C1 segment of cervical spinal cord (tissue), 14 donors: ENCODE results near the gene ANXA2R.
"Not testable (repeated sequence)": the region's sequence is repeated elsewhere in the genome, so short reads cannot be mapped to it uniquely, and the experiment has no call there.

Experiments used
- DNase-seq, 14 donors: peaks; one replicate each; lab custom pipeline; 2025; lab: John Stamatoyannopoulos, UW

Gene ANXA2R

DNA sequence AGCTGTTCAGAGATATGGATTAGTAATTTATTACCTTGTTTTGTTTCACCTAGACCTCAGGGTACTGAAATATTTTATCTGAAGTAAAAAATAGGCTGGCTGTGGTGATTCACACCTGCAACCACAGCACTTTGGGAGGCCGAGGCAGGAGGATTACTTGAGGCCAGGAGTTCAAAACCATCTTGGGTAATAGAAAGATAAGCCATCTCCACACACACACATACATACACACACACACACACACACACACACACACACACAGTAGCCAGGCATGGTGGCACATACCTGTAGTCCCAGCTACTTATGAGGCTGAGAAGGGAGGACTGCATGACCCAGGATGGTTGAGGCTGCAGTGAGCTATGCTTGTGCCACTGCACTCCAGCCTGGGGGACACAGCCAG, 3.7 kb downstream of the ANXA2R start:
- no peak for DNase-seq

DNA sequence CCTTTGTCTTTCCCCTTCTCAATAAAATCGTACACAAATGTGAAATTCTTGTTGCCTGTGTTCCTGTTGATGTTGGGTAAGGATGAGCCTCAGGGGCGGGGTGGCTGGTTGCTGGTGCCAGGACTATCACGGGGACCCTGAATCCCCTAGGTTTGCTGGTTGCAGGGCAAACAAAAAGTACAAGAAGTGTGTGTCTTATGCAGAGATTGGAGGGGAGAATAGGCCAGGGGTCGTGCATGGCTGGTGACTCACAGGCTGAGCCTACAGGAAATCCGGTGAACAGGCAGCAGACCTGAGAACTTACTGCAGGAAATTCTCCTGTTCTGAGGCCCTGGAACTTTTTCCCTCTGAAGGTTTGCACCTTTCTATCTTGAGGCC, 5.5 kb downstream of the ANXA2R start:
- DNase-seq = no peak

DNA sequence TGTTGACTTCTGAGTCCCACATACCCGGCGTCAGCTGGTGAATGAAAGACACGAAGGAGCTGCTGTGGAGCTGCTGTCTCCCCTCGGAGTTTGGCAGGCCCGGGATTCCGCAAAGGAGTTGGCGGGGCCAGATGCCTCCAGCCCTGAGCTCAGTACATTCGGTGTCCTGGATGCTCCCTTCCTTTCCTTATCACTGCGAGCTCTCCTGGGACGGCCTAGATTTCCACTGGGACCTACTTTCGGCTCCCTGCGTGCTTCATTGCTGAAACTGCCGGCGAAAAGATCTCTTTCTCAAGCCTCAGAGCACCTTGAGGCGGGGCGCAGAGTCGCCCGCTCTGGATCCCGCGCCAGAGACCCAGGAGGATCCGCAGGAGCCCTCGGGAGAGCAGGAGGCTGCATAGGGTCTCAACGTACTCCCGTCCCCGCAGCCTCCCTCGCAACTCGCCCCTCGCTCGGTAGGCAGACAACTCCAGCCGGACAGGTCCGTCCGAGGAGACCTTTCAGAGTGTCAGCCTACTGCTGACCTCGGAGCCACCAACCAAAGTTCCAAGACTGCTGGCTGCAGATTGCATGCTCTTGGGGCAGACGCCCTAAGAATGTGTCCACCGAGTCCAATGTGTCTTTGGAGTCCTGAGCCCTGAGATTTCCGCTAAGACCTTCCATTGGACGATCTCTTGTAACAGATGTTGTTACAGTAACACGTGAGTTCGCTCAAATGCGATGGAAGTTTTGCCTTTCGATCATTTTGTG, 6.1 kb downstream of the ANXA2R start:
- no peak for DNase-seq

DNA sequence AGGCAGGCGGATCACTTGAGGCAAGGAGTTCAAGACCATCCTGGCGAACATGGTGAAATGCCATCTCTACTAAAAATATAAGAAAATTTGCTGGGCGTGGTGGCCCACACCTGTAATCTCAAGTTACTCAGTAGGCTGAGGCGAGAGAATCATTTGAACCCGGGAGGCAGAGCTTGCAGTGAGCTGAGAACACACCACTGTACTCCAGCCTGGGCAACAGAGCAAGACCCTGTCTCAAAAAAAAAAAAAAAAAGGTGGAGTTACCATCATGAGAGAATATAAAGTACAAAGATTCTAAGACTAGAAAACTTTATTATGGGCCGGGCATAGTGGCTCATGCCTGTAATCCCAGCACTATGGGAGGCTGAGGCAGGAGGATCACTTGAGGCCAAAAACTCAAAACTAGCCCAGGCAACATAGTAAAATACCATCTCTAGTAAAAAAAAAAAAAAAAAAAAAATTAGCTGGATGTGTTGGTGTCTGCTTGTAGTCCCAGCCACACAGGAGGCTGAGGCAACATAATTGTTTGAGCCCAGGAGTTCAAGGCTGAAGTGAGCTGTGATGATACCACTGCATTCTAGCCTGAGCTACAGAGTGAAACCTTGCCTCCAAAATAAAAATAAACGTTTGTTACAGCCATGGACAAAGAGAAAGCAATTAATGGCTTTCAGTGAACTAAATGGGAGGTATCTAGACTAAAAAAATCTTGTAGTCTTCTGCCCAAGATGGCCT, 12.9 kb downstream of the ANXA2R start:
- no peak for DNase-seq

DNA sequence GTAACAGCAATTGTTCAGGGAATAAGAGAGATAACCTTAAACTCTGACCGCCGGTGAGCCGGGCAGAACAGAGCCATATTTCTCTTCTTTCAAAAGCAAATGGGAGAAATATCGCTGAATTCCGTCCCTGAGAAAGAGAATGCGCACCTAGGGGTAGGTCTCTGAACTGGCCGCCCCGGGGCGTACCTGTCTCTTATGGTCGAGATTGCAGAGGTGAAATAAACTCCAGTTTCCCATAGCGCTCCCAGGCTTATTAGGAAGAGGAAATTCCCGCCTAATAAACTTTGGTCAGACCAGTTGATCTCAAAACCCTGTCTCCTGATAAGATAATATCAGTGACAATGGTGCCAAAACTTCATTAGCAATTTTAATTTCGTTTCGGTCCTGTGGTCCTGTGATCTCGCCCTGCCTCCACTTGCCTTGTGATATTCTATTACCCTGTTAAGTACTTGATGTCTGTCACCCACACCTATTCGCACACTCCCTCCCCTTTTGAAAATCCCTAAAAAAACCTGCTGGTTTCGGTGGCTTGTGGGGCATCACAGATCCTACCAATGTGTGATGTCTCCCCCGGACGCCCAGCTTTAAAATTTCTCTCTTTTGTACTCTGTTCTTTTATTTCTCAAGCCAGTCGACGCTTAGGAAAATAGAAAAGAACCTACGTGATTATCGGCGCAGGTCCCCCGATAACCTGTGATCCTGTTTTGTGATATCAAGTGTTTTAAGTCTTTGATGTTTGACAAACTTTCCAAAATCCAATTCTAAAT, 14.8 kb downstream of the ANXA2R start:
- DNase-seq = not testable (repeated sequence)

DNA sequence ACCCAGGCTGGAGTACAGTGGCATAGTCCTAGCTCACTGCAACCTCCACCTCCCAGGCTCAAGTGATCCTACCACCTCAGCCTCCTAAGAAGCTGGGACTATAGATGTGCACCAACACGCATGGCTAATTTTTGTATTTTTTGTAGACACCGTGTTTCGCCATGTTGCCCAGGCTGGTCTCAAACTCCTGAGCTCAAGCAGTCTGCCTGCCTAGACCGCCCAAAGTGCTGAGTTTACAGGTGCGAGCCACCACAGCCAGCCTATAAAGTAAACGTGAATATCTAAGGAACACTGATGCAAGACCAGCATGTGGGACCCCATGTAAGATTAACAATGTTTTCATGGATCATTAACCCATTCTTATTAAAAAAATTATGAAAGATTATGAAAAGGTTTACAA, 15.9 kb downstream of the ANXA2R start:
- no peak for DNase-seq

DNA sequence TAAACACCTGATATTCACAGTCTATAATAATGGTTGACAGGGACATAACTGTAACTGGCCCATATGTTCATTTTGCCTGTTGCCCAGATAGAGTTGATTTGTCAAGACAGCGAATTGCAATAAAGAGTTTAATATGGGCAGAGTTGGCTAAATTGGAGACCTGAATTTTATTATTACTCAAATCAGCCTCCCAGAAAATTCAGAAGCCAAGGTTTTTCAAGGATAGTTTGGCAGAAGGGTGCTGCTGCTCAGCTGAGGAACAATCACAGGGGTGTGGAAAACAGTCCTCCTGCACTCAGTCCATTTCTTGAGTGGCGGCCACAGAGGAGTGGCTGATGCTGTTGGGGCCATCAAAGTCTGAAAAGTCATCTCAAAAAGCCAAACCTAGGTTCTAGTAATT, 19.0 kb downstream of the ANXA2R start:
- DNase-seq = no peak

DNA sequence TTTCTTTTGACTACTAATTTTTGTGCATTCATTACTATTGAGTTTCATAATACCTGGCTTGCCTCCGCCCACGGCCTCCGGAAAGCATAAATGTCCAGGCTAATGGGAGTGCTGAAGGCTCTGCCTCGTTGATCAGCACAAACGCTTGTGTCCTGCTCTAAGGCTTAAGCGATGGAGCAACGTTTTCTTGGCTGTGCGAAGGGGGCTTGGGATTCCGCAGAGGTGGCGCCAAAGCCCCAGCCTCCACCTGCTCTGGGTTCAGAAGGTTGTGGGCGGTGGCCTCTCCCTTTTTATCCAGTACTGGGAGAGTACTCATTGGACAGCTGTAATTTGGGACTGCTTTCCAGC, 19.7 kb downstream of the ANXA2R start:
- DNase-seq = no peak

DNA sequence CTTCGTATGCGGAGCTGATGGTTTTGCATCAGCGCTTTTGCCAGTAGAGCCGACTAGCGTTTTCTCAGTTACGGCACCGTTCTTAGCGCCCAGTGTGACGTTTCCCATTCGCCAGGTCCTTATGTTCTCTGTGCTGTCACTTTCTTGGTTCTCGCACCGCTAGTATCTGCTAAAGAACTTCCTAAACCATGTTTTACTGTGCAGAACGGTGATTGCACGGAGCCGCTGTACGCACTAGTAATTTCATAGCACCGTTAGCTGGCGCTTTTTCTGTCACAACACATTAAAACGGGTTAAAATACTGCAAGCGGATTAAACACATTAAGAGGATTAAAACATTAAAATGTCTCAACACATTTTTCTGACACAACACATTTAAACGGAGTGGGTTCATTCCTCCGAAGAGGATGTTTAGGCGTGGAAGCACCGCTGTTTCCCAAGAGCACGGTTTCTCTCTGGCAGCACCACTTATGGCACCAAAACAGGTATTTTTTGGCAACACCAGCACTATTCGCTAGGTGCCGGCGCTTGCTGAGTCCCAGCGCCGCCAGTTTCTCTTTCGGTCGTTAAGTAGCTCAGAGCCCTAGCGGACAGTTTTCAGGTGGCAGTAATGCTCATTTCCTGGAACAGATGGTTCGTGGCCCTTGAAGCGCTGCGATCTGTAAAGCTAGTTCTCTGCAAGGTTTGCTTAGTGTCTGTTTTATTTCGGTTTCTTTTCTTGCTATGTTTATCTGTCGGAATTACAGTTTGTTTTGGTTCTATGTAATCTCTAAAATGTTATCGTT, 20.3 kb downstream of the ANXA2R start:
- peak in 1 of 14 donors; percentile 13 for DNase-seq

DNA sequence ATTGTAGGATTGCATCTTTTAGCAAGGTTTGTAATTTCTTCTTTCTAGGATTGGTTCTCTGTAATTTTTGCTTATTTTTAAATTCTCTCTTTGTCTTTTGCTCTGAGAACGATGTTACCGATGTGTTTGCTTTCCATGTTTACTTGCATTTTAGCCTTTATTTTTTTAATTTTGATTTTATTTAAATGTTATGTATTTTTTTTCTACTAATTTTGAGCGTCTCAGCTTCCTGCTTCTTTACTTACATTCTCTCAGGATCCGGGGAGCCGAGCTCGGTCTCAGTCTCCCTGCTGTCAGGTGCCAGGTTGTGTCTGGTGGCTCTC, 20.9 kb downstream of the ANXA2R start:
- no peak for DNase-seq

DNA sequence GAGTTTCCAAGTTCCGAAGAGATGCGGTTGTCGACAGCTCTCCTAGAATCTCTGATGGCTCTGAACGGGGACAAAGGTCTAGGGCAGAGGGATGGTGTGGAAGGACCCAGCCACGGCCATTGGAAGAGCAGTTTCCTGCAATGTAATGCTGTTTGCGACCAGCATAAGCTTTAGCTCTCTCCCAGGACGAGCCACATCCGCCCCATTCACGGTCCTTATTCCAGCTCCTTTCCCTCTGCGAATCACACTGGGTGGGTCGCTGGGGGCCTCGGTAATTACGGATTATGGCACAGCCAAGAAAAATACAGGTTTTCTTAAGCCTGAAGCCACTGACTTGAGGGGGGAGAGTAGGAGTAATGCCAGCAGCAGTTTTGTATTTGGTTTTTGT, 22.7 kb downstream of the ANXA2R start:
- peak in 3 of 14 donors; percentile 35 to 65 (median 42) for DNase-seq

DNA sequence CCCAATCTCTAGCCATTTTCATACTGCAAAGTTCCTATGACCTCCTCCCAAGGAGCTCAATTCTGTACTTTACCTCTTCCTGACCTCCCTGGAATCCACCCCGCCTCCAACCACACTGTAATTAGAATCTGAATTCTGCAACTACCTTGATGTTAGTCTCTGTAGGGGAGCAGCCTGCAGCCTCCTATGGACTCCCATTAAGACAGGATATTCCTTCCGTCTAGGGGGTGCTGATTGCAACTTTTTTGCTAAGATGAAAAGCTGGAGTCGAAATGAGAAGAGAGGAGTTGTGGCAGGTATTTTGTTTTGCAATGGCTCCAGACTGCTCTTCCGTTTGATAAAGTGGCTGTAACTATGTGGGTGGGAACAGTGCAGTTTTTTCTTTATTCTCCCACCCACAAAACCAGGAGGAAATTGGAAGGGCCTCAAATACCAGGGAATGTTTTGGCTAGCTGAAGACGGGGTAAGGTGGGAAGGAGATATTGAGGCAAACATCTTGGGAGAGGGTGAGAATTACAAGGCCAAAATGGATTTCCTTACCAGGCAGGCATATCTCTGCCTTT, 23.8 kb downstream of the ANXA2R start:
- DNase-seq = no peak

DNA sequence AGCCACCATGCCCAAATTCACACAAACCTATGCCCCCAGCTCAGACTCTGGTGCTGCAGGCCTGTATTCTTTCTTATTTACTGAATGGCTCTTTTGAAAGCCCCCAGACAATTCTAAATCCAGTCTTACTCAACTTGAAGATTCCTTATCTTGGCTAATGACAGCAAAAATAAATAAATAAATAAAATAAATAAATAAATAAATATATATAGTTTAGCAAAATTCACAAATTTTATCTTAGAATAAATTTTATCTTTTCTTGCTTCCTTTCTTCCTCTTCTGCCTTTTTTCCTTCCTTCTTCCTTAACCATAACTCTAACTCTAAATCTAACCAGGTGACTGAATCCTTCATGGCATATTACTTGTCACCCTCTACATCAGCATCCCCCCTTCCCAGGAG, 25.6 kb downstream of the ANXA2R start:
- no peak for DNase-seq

DNA sequence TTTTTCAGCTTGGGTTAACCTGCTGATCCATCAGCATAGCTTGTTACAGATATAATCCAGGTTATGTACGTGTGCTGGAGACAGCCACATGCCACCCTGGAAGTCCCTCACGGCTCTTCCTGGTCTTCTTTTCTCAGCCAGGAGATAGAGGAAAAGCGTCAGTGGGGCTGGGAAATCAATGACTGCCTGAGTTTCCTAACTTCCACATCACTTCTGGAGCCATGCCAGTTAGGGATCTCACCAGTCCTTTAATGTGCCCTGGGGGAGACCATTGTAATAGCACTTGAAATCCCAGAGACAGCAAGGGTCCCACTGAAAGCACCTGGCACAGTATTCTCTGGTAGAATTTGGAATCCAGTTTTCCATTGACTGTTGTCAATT, 29.2 kb downstream of the ANXA2R start:
- no peak for DNase-seq

DNA sequence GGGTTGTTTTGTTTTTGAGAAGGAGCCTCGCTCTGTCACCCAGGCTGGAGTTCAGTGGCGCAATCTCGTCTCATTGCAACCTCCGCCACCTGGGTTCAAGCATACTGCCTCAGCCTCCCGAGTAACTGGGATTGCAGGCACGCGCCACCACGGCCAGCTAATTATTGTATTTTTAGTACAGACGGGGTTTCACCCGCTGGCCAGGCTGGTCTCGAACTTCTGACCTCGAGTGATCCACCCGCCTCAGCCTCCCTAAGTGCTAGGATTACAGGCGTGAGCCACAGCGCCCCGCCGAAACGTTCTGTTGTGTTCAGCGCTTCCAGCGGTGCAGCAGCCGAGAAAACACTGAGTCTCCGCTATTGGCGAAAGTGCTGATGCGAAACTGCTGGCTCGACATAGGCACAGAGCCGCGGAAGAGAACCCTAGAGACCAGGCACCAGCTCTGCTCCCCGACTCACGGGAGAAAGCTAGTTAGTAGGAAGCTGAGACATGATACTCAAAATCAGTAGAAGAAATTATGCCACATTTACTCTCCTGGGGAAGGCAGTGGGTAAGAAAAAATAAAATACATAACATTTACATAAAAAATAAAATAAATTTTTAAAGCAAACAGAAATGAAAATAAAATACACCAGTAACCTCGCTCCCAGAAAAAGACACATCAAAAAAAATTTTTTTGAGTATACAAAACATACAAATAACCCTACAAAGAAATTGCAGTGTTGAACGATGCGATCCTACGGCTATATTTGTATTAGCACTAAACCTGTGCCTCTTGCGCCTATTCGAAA, 31.6 kb downstream of the ANXA2R start:
- DNase-seq = peak in 12 of 14 donors; percentile 12 to 70 (median 48)

DNA sequence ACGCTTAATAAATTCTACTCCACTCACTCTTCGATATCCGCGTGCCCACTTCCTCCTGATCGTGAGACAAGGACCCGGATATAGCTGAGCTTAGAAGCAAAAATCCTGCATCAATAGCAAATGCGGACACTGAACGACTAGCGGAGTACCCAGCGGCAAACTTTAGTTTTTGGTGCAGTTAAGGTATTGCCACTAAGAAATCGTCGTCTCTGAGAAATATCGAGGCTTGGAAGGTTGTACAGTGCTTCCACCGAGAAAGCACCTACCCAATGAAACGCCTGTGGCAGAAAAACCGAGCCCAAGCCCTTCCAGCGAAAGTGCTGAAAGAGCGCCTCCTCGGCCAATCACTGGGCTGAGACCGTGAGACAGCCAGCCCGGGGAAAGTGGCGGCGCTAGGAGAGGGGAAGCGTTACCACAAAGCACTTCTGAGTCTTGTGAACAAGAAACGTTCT, 32.2 kb downstream of the ANXA2R start:
- DNase-seq = peak in 5 of 14 donors; percentile 41 to 81 (median 55)

DNA sequence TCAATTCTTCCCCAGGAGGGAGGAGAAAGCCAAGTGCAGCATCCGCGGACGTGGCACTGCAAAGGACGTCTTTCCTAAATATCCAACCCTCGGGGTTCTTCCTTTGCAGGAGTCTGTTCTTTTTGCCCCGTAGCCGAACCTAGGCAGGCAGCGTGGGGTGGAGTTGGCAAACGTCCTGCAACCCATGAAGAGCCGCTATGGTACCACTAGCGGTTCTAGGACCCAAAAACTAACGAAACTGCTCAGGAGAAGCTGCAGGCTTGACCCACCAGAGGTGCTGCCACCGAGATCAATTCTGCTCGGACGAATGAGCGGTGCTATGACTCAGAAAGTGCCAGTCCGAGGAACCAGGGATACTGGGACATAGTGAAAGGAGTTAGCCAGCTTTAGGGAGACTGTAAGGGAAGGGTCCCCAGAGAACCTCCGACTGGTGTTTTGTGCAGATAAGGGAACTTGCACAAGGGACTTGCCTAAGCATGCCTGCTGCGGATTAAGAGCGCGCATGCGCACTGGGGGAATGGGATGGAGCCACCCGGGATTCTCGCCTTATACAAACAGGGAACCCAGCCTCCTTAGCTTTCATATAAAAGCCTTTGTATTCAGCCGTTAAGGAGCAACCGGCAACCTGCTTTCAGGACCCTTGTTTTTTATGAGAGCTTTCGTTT, 32.7 kb downstream of the ANXA2R start:
- peak in 12 of 14 donors; percentile 23 to 81 (median 68) for DNase-seq

DNA sequence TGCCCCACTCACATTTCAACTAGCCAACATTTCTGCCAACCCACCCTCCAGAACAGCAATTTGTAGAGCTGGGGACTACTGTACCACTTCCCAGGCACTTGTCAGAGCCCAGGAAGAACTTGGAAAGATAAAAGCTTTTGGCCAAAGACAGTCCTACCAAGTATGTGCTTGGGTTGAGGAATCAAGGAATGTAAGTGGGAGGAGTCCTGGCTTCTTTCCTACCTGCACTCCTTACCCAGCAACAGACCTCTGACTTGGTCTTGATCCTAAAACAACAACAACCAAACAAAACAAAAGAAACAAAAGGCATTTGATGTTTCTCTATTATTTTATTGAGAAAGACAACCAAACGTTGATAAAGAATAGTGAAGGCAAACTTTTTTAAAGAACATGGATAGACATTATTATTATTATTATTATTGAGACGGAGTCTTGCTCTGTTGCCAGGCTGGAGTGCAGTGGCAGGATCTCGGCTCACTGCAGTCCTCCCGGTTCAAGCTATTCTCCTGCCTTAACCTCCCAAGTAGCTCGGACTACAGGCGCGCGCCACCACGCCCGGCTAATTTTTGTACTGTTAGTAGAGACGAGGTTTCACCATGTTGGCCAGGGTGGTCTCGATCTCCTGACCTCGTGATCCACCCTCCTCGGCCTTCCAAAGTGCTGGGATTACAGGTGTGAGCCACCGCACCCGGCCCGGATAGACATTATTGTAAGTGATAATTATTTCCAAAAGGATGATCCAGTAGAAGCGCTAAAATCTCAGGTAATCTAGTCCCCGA, 33.5 kb downstream of the ANXA2R start:
- no peak for DNase-seq

DNA sequence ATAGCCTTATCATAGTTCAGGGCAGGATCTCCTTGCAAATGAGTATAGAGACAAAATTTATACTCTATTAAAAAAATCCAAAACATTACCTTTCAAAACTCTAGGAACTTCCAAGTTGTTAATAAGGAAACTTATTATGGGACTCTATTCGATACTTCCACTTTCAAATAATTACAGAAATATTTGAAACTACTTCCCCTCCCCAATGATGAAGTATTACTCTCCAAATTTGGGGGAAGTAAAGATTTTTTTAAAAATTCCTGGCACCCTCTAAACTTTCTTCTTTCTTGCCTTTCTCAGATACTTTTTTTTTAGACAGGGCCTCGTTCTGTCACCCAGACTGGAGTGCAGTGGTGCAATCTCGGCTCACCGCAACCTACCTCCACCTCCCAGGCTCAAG, 35.1 kb downstream of the ANXA2R start:
- no peak for DNase-seq
